ENCODE data around the gene MYH11. TPM values are rescaled to one million over a fixed set of nuclear protein-coding genes. Genes with fewer than 3 reads are reported as not detected.

Gene MYH11
- total RNA-seq, 1 donor from 2014 or later = 0.07 TPM

- no peak overlapping the region for H3K4me3 Mint-ChIP-seq
- no peaks in the 10 kb centered on the region for H3K79me2 ChIP-seq (ENCODE audit: low read depth)
Observed at GRCh38 chr16:15677447-15677846, 179.4 kb downstream of the MYH11 start.

DNA sequence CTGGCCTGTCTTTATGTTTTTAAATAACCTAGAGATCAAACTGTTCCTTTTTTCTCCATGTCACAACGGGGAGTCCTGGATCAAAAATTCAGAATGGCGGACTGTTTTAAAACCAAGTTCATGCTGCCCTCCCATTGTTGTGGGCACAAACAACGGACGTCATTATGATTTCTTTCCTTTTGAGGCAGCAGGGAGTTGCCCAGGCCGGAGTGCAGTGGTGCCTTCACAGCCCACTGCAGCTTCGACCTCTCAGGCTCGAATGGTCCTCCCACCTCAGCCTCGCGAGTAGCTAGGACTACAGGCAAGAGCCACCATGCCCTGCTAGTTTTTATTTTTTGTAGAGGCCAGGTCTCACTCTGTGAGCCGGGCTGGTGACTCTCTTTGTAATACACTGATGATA lies 180.3 kb downstream of the MYH11 start:
- Histone ChIP-seq H3K27ac (no peak overlapping the region), H3K9ac (no peak overlapping the region)
- no peak for TF ChIP-seq CTCF (IDR thresholded peaks at IDR 0.05)

More at GRCh38 chr16:15677447-15677846, 179.4 kb downstream of the MYH11 start:
- Histone ChIP-seq H3K4me2 (no peak overlapping the region), H4K20me1 (ENCODE audit: low read depth) (no peaks in the 10 kb centered on the region), H3K4me1 (no peaks in the 10 kb centered on the region), H3F3A (ENCODE audit: low read depth) (no peaks in the 10 kb centered on the region), H3K27me3 (no peaks in the 10 kb centered on the region), H3K4me3 (no peak overlapping the region), H2AFZ (replicated peaks) (no peak overlapping the region), H3K9ac (no peak overlapping the region), H3K36me3 (no peaks in the 10 kb centered on the region), H3K27ac (no peak overlapping the region), H3K9me3 (ENCODE audit: low read depth) (no peaks in the 10 kb centered on the region)
- peaks cover 4% of the 10 kb centered on the region for H3K27me3 Mint-ChIP-seq (ENCODE audit: insufficient read depth, low read depth)
- no peak for DNase-seq (ENCODE audit: low spot score)
- H3K4me1 Mint-ChIP-seq = peaks cover 10% of the 10 kb centered on the region
- TF ChIP-seq CTCF (IDR thresholded peaks at IDR 0.05) = no peak
- TF ChIP-seq EZH2phosphoT487 (IDR thresholded peaks at IDR 0.05) = no peak
- TF ChIP-seq EZH2 (IDR thresholded peaks at IDR 0.05) = no peak
- no peak overlapping the region for H3K27ac Mint-ChIP-seq
- no peaks in the 10 kb centered on the region for H3K9me3 Mint-ChIP-seq
- H3K36me3 Mint-ChIP-seq = peaks cover 16% of the 10 kb centered on the region

DNA sequence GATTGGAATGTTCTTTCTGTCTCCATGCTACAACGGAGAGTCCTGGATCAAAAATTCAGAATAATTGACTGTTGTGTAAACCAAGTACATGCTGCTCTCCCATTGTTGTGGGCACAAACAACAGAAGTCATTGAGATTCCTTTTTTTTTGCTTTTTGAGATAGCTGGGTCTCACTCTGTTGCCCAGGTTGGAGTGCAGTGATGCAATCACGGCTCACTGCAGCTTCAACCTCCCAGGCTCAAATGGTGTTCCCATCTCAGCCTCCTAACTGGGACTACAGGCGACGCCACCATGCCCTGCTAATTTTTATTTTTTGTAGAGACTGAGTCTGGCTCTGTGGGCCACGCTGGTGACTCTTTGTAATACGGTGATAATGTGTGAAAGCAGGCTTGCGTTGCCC lies 182.3 kb downstream of the MYH11 start:
- no peaks in the 10 kb centered on the region for H3K79me2 ChIP-seq (ENCODE audit: low read depth)
- no peaks in the 10 kb centered on the region for H3K4me1 ChIP-seq
- no peak overlapping the region for H3K27ac ChIP-seq
- no peaks in the 10 kb centered on the region for H3F3A ChIP-seq (ENCODE audit: low read depth)
- H3K9me3 Mint-ChIP-seq = no peaks in the 10 kb centered on the region
- peaks cover 4% of the 10 kb centered on the region for H3K27me3 Mint-ChIP-seq (ENCODE audit: insufficient read depth, low read depth)
- H3K36me3 Mint-ChIP-seq = peaks cover 14% of the 10 kb centered on the region
- no peaks in the 10 kb centered on the region for H3K36me3 ChIP-seq
- no peak for DNase-seq (ENCODE audit: low spot score)
- H3K27ac Mint-ChIP-seq = no peak overlapping the region
- no peaks in the 10 kb centered on the region for H3K9me3 ChIP-seq (ENCODE audit: low read depth)
- H4K20me1 ChIP-seq (ENCODE audit: low read depth) = no peaks in the 10 kb centered on the region
- no peak overlapping the region for H3K9ac ChIP-seq
- H3K4me1 Mint-ChIP-seq = peaks cover 10% of the 10 kb centered on the region
- TF ChIP-seq EZH2 (IDR thresholded peaks at IDR 0.05) = no peak
- no peak for TF ChIP-seq CTCF (IDR thresholded peaks at IDR 0.05)
- no peak for TF ChIP-seq EZH2phosphoT487 (IDR thresholded peaks at IDR 0.05)
- no peak overlapping the region for H3K4me3 Mint-ChIP-seq
- no peak overlapping the region for H3K4me2 ChIP-seq
- no peak overlapping the region for H2AFZ ChIP-seq (replicated peaks)
- H3K4me3 ChIP-seq = no peak overlapping the region
- no peaks in the 10 kb centered on the region for H3K27me3 ChIP-seq

More for the DNA sequence above, 180.3 kb downstream of the MYH11 start:
- H3K36me3 ChIP-seq = no peaks in the 10 kb centered on the region
- H3K9me3 ChIP-seq (ENCODE audit: low read depth) = no peaks in the 10 kb centered on the region
- no peaks in the 10 kb centered on the region for H3F3A ChIP-seq (ENCODE audit: low read depth)
- no peaks in the 10 kb centered on the region for H3K79me2 ChIP-seq (ENCODE audit: low read depth)
- Mint-ChIP-seq H3K27me3 (ENCODE audit: insufficient read depth, low read depth) (peaks cover 4% of the 10 kb centered on the region), H3K9me3 (no peaks in the 10 kb centered on the region), H3K4me1 (peaks cover 10% of the 10 kb centered on the region), H3K27ac (peak overlapping the region; percentile 28), H3K36me3 (peaks cover 15% of the 10 kb centered on the region), H3K4me3 (no peak overlapping the region)
- H2AFZ ChIP-seq (replicated peaks) = no peak overlapping the region
- DNase-seq (ENCODE audit: low spot score) = no peak
- H3K27me3 ChIP-seq = no peaks in the 10 kb centered on the region
- H3K4me1 ChIP-seq = no peaks in the 10 kb centered on the region
- H4K20me1 ChIP-seq (ENCODE audit: low read depth) = no peaks in the 10 kb centered on the region
- H3K4me3 ChIP-seq = no peak overlapping the region
- H3K4me2 ChIP-seq = no peak overlapping the region

Measured in neural progenitor cell (in vitro differentiated cells).